ENCODE results near the gene FLRT1. TPM values are rescaled to one million over a fixed set of nuclear protein-coding genes. Genes with fewer than 3 reads are reported as not detected.

The FLRT1 gene
- total and polyA plus RNA-seq, 2 of the 13 experiments (the other 11 are each of a cell fraction or from before 2014, with no cell fraction given) = 0.02 to 0.08 TPM

DNA sequence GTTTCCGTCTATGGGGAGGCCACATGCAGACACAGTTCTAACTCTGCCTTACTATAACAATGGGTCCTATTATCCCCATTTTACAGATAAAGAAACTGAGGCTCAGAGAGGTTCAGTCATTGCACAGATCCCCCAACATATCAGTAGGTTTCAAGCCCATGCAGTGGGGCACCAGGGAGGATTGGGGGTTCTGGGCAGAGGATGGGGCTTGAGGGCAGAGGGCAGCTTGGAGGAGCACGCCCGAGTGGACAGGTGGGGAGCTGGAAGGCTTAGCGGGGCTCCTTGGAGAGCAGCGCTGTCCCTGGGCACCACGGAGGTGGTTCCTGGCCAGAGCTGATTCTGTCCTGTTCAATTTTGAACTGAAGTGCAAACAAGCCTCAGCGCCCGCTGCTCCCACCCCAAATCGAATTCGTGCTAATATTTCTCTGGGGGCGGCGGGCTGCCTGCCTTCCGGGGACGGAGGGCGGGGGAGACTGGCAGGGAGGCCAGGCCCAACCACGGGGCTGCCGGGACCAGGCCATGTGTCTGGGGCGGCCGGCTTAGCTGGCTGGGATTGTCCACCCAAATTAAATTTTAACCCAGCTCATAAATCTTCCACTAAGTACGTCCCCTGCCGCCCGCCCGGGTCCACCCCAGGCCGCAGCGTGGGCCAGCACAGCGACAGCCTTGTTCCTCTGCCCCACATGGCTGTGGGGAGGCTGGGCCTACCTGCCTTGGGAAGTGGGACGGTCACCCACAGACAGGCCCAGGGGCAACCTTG lies 49.4 kb downstream of the FLRT1 start (continued):
- TF ChIP-seq ZFP90 (CRISPR knock-in tag; IDR thresholded peaks at IDR 0.05; ENCODE audit: borderline replicate concordance) (no peak), ZNF562 (CRISPR knock-in tag; IDR thresholded peaks at IDR 0.05; ENCODE audit: borderline replicate concordance) (no peak), ATAD3A (CRISPR knock-in tag; IDR thresholded peaks at IDR 0.05) (no peak), ZFP37 (CRISPR knock-in tag; IDR thresholded peaks at IDR 0.05; ENCODE audit: borderline replicate concordance) (no peak), MEF2D (CRISPR knock-in tag; IDR thresholded peaks at IDR 0.05) (no peak), ZNF343 (CRISPR knock-in tag; IDR thresholded peaks at IDR 0.05) (no peak), ZNF501 (CRISPR knock-in tag; IDR thresholded peaks at IDR 0.05) (no peak), ZNF878 (CRISPR knock-in tag; IDR thresholded peaks at IDR 0.05) (no peak), SRF (IDR thresholded peaks at IDR 0.05; ENCODE audit: low read depth, low read length) (no peak), ZSCAN31 (CRISPR knock-in tag; IDR thresholded peaks at IDR 0.05; ENCODE audit: low read depth) (no peak), BHLHE40 (IDR thresholded peaks at IDR 0.05; ENCODE audit: low read length) (no peak), AHR (CRISPR knock-in tag; IDR thresholded peaks at IDR 0.05) (no peak), NFKB2 (CRISPR knock-in tag; IDR thresholded peaks at IDR 0.05; ENCODE audit: borderline replicate concordance) (no peak; the same call in 1 of the 2 replicates), ZNF781 (CRISPR knock-in tag; IDR thresholded peaks at IDR 0.05; ENCODE audit: borderline replicate concordance, not compliant biosample characterization) (no peak), ZMYM3 (CRISPR knock-in tag; IDR thresholded peaks at IDR 0.05) (peak; percentile 93), ZNF124 (CRISPR knock-in tag; IDR thresholded peaks at IDR 0.05) (no peak), ZNF350 (CRISPR knock-in tag; IDR thresholded peaks at IDR 0.05; ENCODE audit: borderline replicate concordance, low read depth) (no peak), ZNF317 (CRISPR knock-in tag; IDR thresholded peaks at IDR 0.05) (no peak), KLF11 (CRISPR knock-in tag; IDR thresholded peaks at IDR 0.05) (no peak), CBX2 (IDR thresholded peaks at IDR 0.05; ENCODE audit: low read depth, low read length) (no peak), CBX2 (CRISPR knock-in tag; IDR thresholded peaks at IDR 0.05; ENCODE audit: low read depth) (no peak), RELA (CRISPR knock-in tag; IDR thresholded peaks at IDR 0.05) (no peak), ZNF747 (CRISPR knock-in tag; IDR thresholded peaks at IDR 0.05; ENCODE audit: borderline replicate concordance) (0 out of 2 replicates have a peak, but pooled peaks have one; percentile 37)
- TF ChIP-seq, protein P1, sequence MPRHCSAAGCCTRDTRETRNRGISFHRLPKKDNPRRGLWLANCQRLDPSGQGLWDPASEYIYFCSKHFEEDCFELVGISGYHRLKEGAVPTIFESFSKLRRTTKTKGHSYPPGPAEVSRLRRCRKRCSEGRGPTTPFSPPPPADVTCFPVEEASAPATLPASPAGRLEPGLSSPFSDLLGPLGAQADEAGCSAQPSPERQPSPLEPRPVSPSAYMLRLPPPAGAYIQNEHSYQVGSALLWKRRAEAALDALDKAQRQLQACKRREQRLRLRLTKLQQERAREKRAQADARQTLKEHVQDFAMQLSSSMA (CRISPR knock-in tag; IDR thresholded peaks at IDR 0.05) = no peak
- TF ChIP-seq, protein P2, sequence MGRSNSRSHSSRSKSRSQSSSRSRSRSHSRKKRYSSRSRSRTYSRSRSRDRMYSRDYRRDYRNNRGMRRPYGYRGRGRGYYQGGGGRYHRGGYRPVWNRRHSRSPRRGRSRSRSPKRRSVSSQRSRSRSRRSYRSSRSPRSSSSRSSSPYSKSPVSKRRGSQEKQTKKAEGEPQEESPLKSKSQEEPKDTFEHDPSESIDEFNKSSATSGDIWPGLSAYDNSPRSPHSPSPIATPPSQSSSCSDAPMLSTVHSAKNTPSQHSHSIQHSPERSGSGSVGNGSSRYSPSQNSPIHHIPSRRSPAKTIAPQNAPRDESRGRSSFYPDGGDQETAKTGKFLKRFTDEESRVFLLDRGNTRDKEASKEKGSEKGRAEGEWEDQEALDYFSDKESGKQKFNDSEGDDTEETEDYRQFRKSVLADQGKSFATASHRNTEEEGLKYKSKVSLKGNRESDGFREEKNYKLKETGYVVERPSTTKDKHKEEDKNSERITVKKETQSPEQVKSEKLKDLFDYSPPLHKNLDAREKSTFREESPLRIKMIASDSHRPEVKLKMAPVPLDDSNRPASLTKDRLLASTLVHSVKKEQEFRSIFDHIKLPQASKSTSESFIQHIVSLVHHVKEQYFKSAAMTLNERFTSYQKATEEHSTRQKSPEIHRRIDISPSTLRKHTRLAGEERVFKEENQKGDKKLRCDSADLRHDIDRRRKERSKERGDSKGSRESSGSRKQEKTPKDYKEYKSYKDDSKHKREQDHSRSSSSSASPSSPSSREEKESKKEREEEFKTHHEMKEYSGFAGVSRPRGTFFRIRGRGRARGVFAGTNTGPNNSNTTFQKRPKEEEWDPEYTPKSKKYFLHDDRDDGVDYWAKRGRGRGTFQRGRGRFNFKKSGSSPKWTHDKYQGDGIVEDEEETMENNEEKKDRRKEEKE (IDR thresholded peaks at IDR 0.05) = no peak
- TF ChIP-seq, protein P3, sequence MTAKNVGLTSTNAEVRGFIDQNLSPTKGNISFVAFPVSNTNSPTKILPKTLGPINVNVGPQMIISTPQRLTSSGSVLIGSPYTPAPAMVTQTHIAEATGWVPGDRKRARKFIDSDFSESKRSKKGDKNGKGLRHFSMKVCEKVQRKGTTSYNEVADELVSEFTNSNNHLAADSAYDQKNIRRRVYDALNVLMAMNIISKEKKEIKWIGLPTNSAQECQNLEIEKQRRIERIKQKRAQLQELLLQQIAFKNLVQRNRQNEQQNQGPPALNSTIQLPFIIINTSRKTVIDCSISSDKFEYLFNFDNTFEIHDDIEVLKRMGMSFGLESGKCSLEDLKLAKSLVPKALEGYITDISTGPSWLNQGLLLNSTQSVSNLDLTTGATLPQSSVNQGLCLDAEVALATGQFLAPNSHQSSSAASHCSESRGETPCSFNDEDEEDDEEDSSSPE (CRISPR knock-in tag; IDR thresholded peaks at IDR 0.05) = no peak
- TF ChIP-seq, protein P4, sequence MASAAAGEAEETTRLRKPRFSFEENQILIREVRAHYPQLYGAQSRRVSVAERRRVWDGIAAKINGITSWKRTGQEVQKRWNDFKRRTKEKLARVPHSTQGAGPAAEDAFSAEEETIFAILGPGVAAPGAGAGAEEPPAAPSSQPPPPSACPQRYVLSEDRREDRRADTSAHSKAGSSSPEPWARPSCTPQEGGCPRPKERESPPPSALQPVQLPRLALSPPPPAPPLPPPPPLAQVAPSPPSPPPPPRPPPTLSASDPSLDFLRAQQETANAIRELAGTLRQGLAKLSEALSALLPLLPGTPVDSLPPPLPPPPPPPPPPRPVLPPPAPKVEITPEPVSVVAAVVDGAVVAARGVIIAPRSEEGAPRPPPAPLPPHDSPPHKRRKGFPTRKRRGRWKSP (CRISPR knock-in tag; IDR thresholded peaks at IDR 0.05) = no peak
